22Rv1 (cell line): ENCODE data around the gene VRTN.
A peak's percentile ranks its signal among the peaks of the same experiment; 100 is the strongest.
"Not testable (repeated sequence)": the region's sequence is repeated elsewhere in the genome, so short reads cannot be mapped to it uniquely, and the experiment has no call there.

Source experiments
- H3K27ac ChIP-seq: fragments of 450-650 bp; 2 replicates; pipeline ENCODE4 v1.5.1; 2017
- CTCF ChIP-seq: fragments of 450-650 bp; IDR thresholded peaks from 2 replicates; pipeline ENCODE4 v1.5.1; 2017; ENCODE audit warnings: mild to moderate bottlenecking
- ZFX ChIP-seq: fragments of 450-650 bp; IDR thresholded peaks from 2 replicates; pipeline ENCODE4 v1.6.1; 2017; ENCODE audit warnings: antibody characterized with exemption, borderline replicate concordance

VRTN gene

GRCh38 chr14:74309125-74310022 lies 38.9 kb upstream of the VRTN start:
- TF ChIP-seq ZFX (no peak), CTCF (no peak)
- H3K27ac ChIP-seq, result no peak overlapping the region

DNA sequence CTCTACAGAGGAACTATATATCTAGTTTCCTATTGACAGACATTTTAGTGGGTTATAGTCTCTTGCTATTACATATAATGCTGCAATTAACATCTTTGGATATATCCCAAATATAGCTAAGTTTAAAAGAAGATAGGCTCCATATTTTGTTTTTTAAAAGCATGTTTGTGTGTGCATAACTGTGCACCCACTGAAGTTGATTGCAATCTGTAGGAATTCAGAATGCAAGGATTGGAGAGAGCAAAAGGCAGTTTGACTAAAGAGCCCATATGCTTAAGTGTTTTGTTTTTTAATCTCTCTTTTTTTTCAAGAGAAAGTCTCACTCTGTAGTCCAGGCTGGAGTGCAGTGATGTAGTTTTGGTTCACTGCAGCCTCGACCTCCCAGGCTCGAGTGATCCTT lies 36.1 kb upstream of the VRTN start:
- TF ChIP-seq ZFX, result no peak
- TF ChIP-seq CTCF, result no peak
- H3K27ac ChIP-seq, result no peak overlapping the region

GRCh38 chr14:74313601-74314000 lies 34.7 kb upstream of the VRTN start:
- TF ChIP-seq CTCF (no peak), ZFX (no peak)
- H3K27ac ChIP-seq, result no peak overlapping the region

DNA sequence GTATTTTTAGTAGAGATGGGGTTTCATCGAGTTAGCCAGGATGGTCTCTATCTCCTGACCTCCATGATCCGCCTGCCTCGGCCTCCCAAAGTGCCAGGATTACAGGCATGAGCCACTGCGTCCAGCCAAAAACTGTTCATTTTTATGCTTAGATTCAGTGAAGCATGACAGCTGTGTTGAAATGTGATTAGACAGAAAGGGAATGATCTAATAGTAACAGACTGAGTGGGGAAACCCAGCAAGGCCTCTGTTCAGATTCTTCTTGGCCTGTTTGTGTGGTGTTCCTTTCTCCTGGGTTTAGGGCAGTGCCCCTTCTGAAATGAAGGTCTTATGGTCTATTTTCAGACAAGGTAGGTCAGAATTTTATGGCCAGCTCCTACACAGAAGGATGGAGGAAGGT lies 33.7 kb upstream of the VRTN start:
- H3K27ac ChIP-seq, result no peak overlapping the region
- TF ChIP-seq CTCF (no peak), ZFX (no peak)

- TF ChIP-seq ZFX (no peak), CTCF (peak; percentile 84)
- no peak overlapping the region for H3K27ac ChIP-seq
These were observed 23.3 kb upstream of the VRTN start for GRCh38 chr14:74324931-74325361.

GRCh38 chr14:74325446-74325845 lies 22.8 kb upstream of the VRTN start:
- no peak overlapping the region for H3K27ac ChIP-seq
- TF ChIP-seq CTCF, result no peak
- no peak for TF ChIP-seq ZFX

GRCh38 chr14:74326369-74327152 lies 21.7 kb upstream of the VRTN start:
- H3K27ac ChIP-seq, result no peak overlapping the region
- no peak for TF ChIP-seq CTCF
- no peak for TF ChIP-seq ZFX

- H3K27ac ChIP-seq, result not testable (repeated sequence)
These were observed 18.2 kb upstream of the VRTN start for GRCh38 chr14:74329950-74330552.
